HCT116 (cell line): ENCODE measurements around the gene FAM168B. TPM values are rescaled to one million over a fixed set of nuclear protein-coding genes. Genes with fewer than 3 reads are reported as not detected.

ENCODE experiments used
- ATAC-seq: fragments of 200-7000 bp; cut with Tn5 transposase; 2 replicates; pipeline ENCODE4 v1.9.1; 2020; ENCODE audit warnings: mild to moderate bottlenecking, moderate library complexity
- BruUV-seq: library from RNA; stranded (reverse); fragments of 400-500 nt; replicated peaks from 2 replicates; lab custom pipeline; 2021; lab: Mats Ljungman, UMichigan
- CTCF ChIA-PET: fragments of 300-600 bp; sonication (Branson Sonifier 250); formaldehyde crosslinking; loops from one replicate; lab custom pipeline; 2021; ENCODE audit warnings: antibody characterized with exemption; lab: Charles Lee
- POLR2A ChIA-PET: fragments of 300-600, 350-600 bp; sonication (Branson Sonifier 250); formaldehyde crosslinking; loops from one replicate; lab custom pipeline; 2021; ENCODE audit warnings: antibody characterized with exemption; lab: Charles Lee
- RAD21 ChIA-PET, 2 experiments: fragments of 300-600 bp; sonication (Branson Sonifier 250); formaldehyde crosslinking; loops; one replicate each; lab custom pipeline; 2023; ENCODE audit warnings: low total read pairs in 2 of 2; ENCODE audit not compliant: uncharacterized antibody in 2 of 2, unreplicated experiment in 2 of 2, low non-redundant PET in 1 of 2; lab: Charles Lee
- DNase-seq: peaks from one replicate; pipeline ENCODE4 v3.0.0-alpha.2; 2010; ENCODE audit warnings: low read depth, low spot score
- H2AFZ ChIP-seq: fragments of 200-600 bp; shearing (Covaris generic), sonication (generic); 2 replicates; pipeline ENCODE4 v1.6.1; 2017; ENCODE audit warnings: low read depth, mixed run types, mixed read lengths, antibody characterized with exemption, low read length; ENCODE audit not compliant: poor library complexity, severe bottlenecking
- H3K27ac ChIP-seq: 2 replicates; pipeline ENCODE4 v1.5.1; 2012; ENCODE audit warnings: low read depth, low read length
- H3K27me3 ChIP-seq: fragments of 200-600 bp; sonication (generic); 2 replicates; pipeline ENCODE4 v1.6.1; 2016; ENCODE audit warnings: mixed run types, low read length, mixed read lengths; ENCODE audit not compliant: insufficient read depth
- H3K36me3 ChIP-seq, 2 experiments: fragments of 200-500 bp in 1 of 2; fragments of 200-600 bp in 1 of 2; sonication (Bioruptor generic) in 1 of 2; sonication (generic) in 1 of 2; 2 replicates each; pipeline versions ENCODE4 v1.5.1 to v1.6.1; 2014 to 2016; ENCODE audit warnings: low read length in 2 of 2, inconsistent platforms in 1 of 2, mixed read lengths in 1 of 2, mixed run types in 1 of 2; ENCODE audit not compliant: insufficient read depth in 2 of 2, control insufficient read depth in 1 of 2
- H3K4me1 ChIP-seq, 2 experiments: fragments of 200-600 bp in 1 of 2; sonication (generic) in 1 of 2; 2 replicates each; pipeline versions ENCODE4 v1.5.1 to v1.6.1; 2012 to 2017; ENCODE audit warnings: low read length in 2 of 2, inconsistent platforms in 1 of 2, mild to moderate bottlenecking in 1 of 2, mixed read lengths in 1 of 2, mixed run types in 1 of 2, moderate library complexity in 1 of 2; ENCODE audit not compliant: insufficient read depth in 2 of 2, control insufficient read depth in 1 of 2
- H3K4me2 ChIP-seq: fragments of 200-600 bp; sonication (generic); 2 replicates; pipeline ENCODE4 v1.6.1; 2017; ENCODE audit warnings: mixed run types, low read length, mixed read lengths
- H3K4me3 ChIP-seq, 2 experiments: fragments of 200-600 bp in 1 of 2; sonication (generic) in 1 of 2; replicated peaks in 1 of 2; 2 replicates each; pipeline ENCODE4 v1.5.1; 2011 to 2016; ENCODE audit warnings: low read length in 2 of 2, control low read depth in 1 of 2, low read depth in 1 of 2, mild to moderate bottlenecking in 1 of 2, mixed read lengths in 1 of 2, mixed run types in 1 of 2
- H3K79me2 ChIP-seq: fragments of 200-600 bp; sonication (generic); 2 replicates; pipeline ENCODE4 v1.6.1; 2017; ENCODE audit warnings: mild to moderate bottlenecking, mixed run types, low read length, moderate library complexity, mixed read lengths; ENCODE audit not compliant: insufficient read depth
- H3K9ac ChIP-seq: fragments of 200-600 bp; sonication (generic); 2 replicates; pipeline ENCODE4 v1.6.1; 2016; ENCODE audit warnings: low read length, mixed read lengths
- H3K9me2 ChIP-seq: fragments of 200-600 bp; sonication (generic), shearing (Covaris generic); 2 replicates; pipeline ENCODE4 v1.6.1; 2017; ENCODE audit warnings: mixed run types, mild to moderate bottlenecking, moderate library complexity; ENCODE audit not compliant: insufficient read depth
- H3K9me3 ChIP-seq, 2 experiments: fragments of 200-500 bp in 1 of 2; fragments of 200-600 bp in 1 of 2; sonication (Bioruptor generic) in 1 of 2; sonication (generic) in 1 of 2; 2 replicates each; pipeline ENCODE4 v1.6.1; 2014 to 2017; ENCODE audit warnings: low read length in 2 of 2, mixed read lengths in 2 of 2, inconsistent platforms in 1 of 2, low read depth in 1 of 2, mild to moderate bottlenecking in 1 of 2, mixed run types in 1 of 2, moderate library complexity in 1 of 2; ENCODE audit not compliant: control insufficient read depth in 1 of 2, insufficient read depth in 1 of 2
- H4K20me1 ChIP-seq: fragments of 200-600 bp; sonication (generic), shearing (Covaris generic); 2 replicates; pipeline ENCODE4 v1.6.1; 2017; ENCODE audit warnings: mixed run types, mild to moderate bottlenecking, moderate library complexity; ENCODE audit not compliant: insufficient read depth
- ATF3 ChIP-seq: IDR thresholded peaks from 2 replicates; pipeline ENCODE4 v1.6.1; 2012
- CBX3 ChIP-seq: IDR thresholded peaks from 2 replicates; pipeline ENCODE4 v1.6.1; 2012; ENCODE audit warnings: low read depth
- ELF1 ChIP-seq: IDR thresholded peaks from 2 replicates; pipeline ENCODE4 v1.6.1; 2012; ENCODE audit warnings: low read depth, borderline replicate concordance
- EZH2 ChIP-seq: fragments of 200-600 bp; sonication (generic); IDR thresholded peaks from 2 replicates; pipeline ENCODE4 v1.6.1; 2017; ENCODE audit warnings: antibody characterized with exemption, mixed run types
- EZH2phosphoT487 ChIP-seq: fragments of 200-600 bp; IDR thresholded peaks from 2 replicates; pipeline ENCODE4 v1.6.1; 2018; ENCODE audit warnings: antibody characterized with exemption, borderline replicate concordance
- FOSL1 ChIP-seq: IDR thresholded peaks from 2 replicates; pipeline ENCODE4 v1.6.1; 2012; ENCODE audit warnings: low read depth
- JUND ChIP-seq: IDR thresholded peaks from 2 replicates; pipeline ENCODE4 v1.6.1; 2012
- MAX ChIP-seq: IDR thresholded peaks from 2 replicates; pipeline ENCODE4 v1.6.1; 2012
- RAD21 ChIP-seq: IDR thresholded peaks from 2 replicates; pipeline ENCODE4 v1.6.1; 2012; ENCODE audit warnings: low read depth, mild to moderate bottlenecking
- SIN3A ChIP-seq: IDR thresholded peaks from 2 replicates; pipeline ENCODE4 v1.6.1; 2012; ENCODE audit warnings: low read depth
- SP1 ChIP-seq: IDR thresholded peaks from 2 replicates; pipeline ENCODE4 v1.6.1; 2012; ENCODE audit warnings: low read depth
- YY1 ChIP-seq: IDR thresholded peaks from 2 replicates; pipeline ENCODE4 v1.6.1; 2011; ENCODE audit warnings: low read length, low read depth, moderate library complexity, mild to moderate bottlenecking; ENCODE audit not compliant: insufficient replicate concordance; ENCODE audit errors: extremely low read depth
- ZFX ChIP-seq: fragments of 450-650 bp; IDR thresholded peaks from 2 replicates; pipeline ENCODE4 v1.6.1; 2017
- ZNF274 ChIP-seq: fragments of 200-500 bp; sonication (Bioruptor generic); IDR thresholded peaks from 2 replicates; pipeline ENCODE4 v1.6.1; 2014; ENCODE audit warnings: mild to moderate bottlenecking, low read depth, low read length, inconsistent platforms
- intact Hi-C: fragments of 100-400 bp; cut with micrococcal nuclease; formaldehyde crosslinking; loops from 2 replicates; pipeline ENCODE4 v1.10.0; 2022
- total RNA-seq: library from RNA; stranded (reverse); gene quantifications from one replicate; pipeline ENCODE4 v1.2.1, GENCODE V29; 2021; ENCODE audit not compliant: unreplicated experiment

Gene FAM168B
- total RNA-seq, 1 experiment from 2014 or later, result 94.5 TPM

GRCh38 chr2:131105950-131106801 is 12.9 kb upstream of the FAM168B start:
- Histone ChIP-seq H3K9me2 (no peaks in the 10 kb centered on the region), H2AFZ (no peak overlapping the region), H4K20me1 (peaks cover 8% of the 10 kb centered on the region; the same call in 1 of the 2 replicates), H3K4me1 (peaks cover 13 to 18% of the 10 kb centered on the region in 2 experiments), H3K9me3 (no peaks in the 10 kb centered on the region), H3K9ac (peak overlapping the region; percentile 96), H3K27ac (peak overlapping the region; percentile 81), H3K4me3 (peak overlapping the region; percentile 91 to 97), H3K36me3 (peaks cover 3 to 4% of the 10 kb centered on the region in 2 experiments; a peak in 2 of 4 replicates), H3K79me2 (peaks cover 61% of the 10 kb centered on the region), H3K4me2 (peak overlapping the region; percentile 80), H3K27me3 (no peaks in the 10 kb centered on the region)
- TSS peak; percentile 47 for BruUV-seq
- ChIA-PET RAD21 (no interaction called here), CTCF (no interaction called here), POLR2A (interaction anchor here (0.6 kb wide), 1 partner anchor 9 kb away, joined by 3 read pairs; no protein-coding TSS in a partner anchor)
- ATAC-seq (peak; percentile 20), DNase-seq (no peak)
- intact Hi-C loops, result loop anchor here (10.0 kb wide), 1 partner anchor 311 kb away; no protein-coding TSS in a partner anchor
- TF ChIP-seq ZNF274 (no peak), SIN3A (0 out of 2 replicates have a peak, but pooled peaks have one; percentile 52), ELF1 (peak; percentile 40; the same call in 1 of the 2 replicates)

- ChIA-PET CTCF (interaction anchor here (0.9 kb wide), 1 partner anchor 20 kb away, joined by 3 read pairs; no protein-coding TSS in a partner anchor), RAD21 (no interaction called here), POLR2A (interaction anchor here (0.7 to 1.8 kb wide), 2 partner anchors 12 to 308 kb away, joined by 3 to 9 read pairs; partner anchors contain the start of gene FAM168B)
- peak within 1 kb of the TSS; percentile 91 to 97 for H3K4me3 ChIP-seq
- no peaks in the 10 kb centered on the region for H3K27me3 ChIP-seq
- H3K36me3 ChIP-seq, result peaks cover 3 to 4% of the 10 kb centered on the region in 2 experiments; a peak in 2 of 4 replicates
- peak within 1 kb of the TSS; percentile 12 for H2AFZ ChIP-seq
- H4K20me1 ChIP-seq, result peaks cover 8% of the 10 kb centered on the region; the same call in 1 of the 2 replicates
- peaks cover 13 to 18% of the 10 kb centered on the region in 2 experiments for H3K4me1 ChIP-seq
- peak; percentile 83 for DNase-seq
- H3K27ac ChIP-seq, result peak within 1 kb of the TSS; percentile 81
- peak; percentile 83 for ATAC-seq
- no peaks in the 10 kb centered on the region for H3K9me3 ChIP-seq
- H3K9ac ChIP-seq, result peak within 1 kb of the TSS; percentile 96
- H3K9me2 ChIP-seq, result no peaks in the 10 kb centered on the region
- peak within 1 kb of the TSS; percentile 80 for H3K4me2 ChIP-seq
- peaks cover 52% of the 10 kb centered on the region for H3K79me2 ChIP-seq
- BruUV-seq, result no TSS peak
- intact Hi-C loops, result loop anchor here (10.0 kb wide), 1 partner anchor 311 kb away; no protein-coding TSS in a partner anchor
- TF ChIP-seq YY1 (peak; percentile 44), RAD21 (no peak; the same call in 1 of the 2 replicates), ZFX (no peak), SIN3A (peak; percentile 86; the same call in 1 of the 2 replicates), EZH2phosphoT487 (no peak), SP1 (peak; percentile 31; the same call in 1 of the 2 replicates), MAX (peak; percentile 42; the same call in 1 of the 2 replicates), JUND (no peak), ELF1 (no peak), ZNF274 (no peak), EZH2 (no peak), CBX3 (no peak), FOSL1 (no peak), ATF3 (no peak)
Measured at GRCh38 chr2:131105156-131105949, 12.1 kb upstream of the FAM168B start, which contains the start of gene PLEKHB2. Gene PLEKHB2 (plus strand): TSS chr2:131105336. CDS start chr2:131120942, 15,606 bp downstream.
